ENCODE results near the gene FIS1.
"Not testable (repeated sequence)": the region's sequence is repeated elsewhere in the genome, so short reads cannot be mapped to it uniquely, and the experiment has no call there.

The FIS1 gene

DNA sequence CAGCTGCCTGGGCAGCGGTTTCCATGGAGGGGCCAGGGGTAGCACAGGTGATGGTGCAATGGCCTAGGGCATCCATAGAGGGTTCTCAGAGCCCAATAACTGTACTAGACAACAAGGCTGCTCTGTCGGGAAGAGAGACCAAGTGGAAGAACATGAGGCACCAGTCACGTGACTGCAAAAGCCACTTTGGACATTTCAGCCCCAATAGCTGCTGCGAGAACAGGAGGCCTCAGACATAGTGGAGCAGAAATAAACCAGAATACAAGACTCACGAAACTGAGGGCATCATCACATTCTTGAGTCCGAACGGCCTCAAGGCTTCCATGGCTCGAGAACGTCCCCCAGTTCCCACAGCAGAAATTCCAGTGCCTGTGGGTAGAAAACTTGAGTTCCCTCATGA lies 32.3 kb upstream of the FIS1 start:
- no peaks in the 10 kb centered on the region for H3K4me1 Mint-ChIP-seq (ENCODE audit: low read depth)
- no peak overlapping the region for H3K27ac Mint-ChIP-seq
- H3K27me3 Mint-ChIP-seq (ENCODE audit: low read depth): no peaks in the 10 kb centered on the region
- no peak for DNase-seq (ENCODE audit: low spot score)
- no peaks in the 10 kb centered on the region for H3K9me3 Mint-ChIP-seq
- no peak overlapping the region for H3K4me3 Mint-ChIP-seq
- H3K36me3 Mint-ChIP-seq (ENCODE audit: low read depth): no peaks in the 10 kb centered on the region

- no peak overlapping the region for H3K4me3 Mint-ChIP-seq
- no peaks in the 10 kb centered on the region for H3K27me3 Mint-ChIP-seq (ENCODE audit: low read depth)
- H3K4me1 Mint-ChIP-seq (ENCODE audit: low read depth): no peaks in the 10 kb centered on the region
- DNase-seq (ENCODE audit: low spot score): no peak
- H3K36me3 Mint-ChIP-seq (ENCODE audit: low read depth): no peaks in the 10 kb centered on the region
- no peaks in the 10 kb centered on the region for H3K9me3 Mint-ChIP-seq
- H3K27ac Mint-ChIP-seq: no peak overlapping the region
Measured at GRCh38 chr7:101273206-101273605, 28.3 kb upstream of the FIS1 start.

- no peaks in the 10 kb centered on the region for H3K9me3 Mint-ChIP-seq
- H3K4me1 Mint-ChIP-seq (ENCODE audit: low read depth): no peaks in the 10 kb centered on the region
- no peak overlapping the region for H3K4me3 Mint-ChIP-seq
- H3K27ac Mint-ChIP-seq: no peak overlapping the region
- no peak for DNase-seq (ENCODE audit: low spot score)
- no peaks in the 10 kb centered on the region for H3K36me3 Mint-ChIP-seq (ENCODE audit: low read depth)
- no peaks in the 10 kb centered on the region for H3K27me3 Mint-ChIP-seq (ENCODE audit: low read depth)
Measured at GRCh38 chr7:101271021-101271420, 26.1 kb upstream of the FIS1 start.

- H3K36me3 Mint-ChIP-seq (ENCODE audit: low read depth): no peaks in the 10 kb centered on the region
- H3K27me3 Mint-ChIP-seq (ENCODE audit: low read depth): no peaks in the 10 kb centered on the region
- H3K9me3 Mint-ChIP-seq: no peaks in the 10 kb centered on the region
- DNase-seq (ENCODE audit: low spot score): no peak
- no peaks in the 10 kb centered on the region for H3K4me1 Mint-ChIP-seq (ENCODE audit: low read depth)
- H3K27ac Mint-ChIP-seq: no peak overlapping the region
- no peak overlapping the region for H3K4me3 Mint-ChIP-seq
Measured at GRCh38 chr7:101269664-101270063, 24.8 kb upstream of the FIS1 start.

DNA sequence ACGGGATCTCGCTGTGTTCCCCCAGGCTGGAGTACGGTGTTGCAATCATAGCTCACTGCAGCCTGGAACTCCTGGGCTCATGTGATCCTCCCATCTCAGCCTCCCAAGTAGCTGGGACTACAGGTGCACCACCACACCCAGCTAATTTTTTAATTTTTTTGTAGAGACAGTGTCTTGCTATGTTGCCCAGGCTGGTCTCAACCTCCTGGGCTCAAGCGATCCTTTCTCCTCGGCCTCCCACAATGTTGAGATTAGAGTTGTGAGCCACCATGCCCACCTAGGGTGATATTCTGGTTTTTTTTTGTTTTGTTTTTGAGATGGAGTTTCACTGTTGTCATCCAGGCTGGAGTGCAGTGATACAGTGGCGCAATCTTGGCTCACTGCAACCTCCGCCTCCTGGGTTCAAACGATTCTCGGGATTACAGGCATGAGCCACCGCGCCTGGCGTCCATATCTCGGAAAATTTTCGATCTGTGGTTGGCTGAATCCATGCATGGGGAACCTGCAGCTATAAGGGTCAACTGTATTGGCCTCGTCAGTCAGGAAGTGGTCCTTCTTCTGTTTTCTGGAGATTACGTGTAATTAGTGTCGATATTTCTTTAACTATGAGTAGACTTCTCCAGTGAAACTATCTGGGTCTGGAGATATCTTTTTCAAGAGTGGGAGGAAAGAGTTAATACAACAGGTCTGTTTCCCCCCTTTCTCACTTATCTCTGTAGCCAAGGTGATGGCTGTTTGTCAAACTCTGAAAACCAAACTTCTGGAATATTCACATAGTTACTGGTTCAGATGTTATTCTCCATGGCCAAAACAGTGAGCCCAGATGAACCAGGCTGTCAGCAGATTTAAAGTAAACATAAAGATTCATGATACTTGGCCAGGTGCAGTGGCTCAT lies 21.0 kb upstream of the FIS1 start:
- DNase-seq (ENCODE audit: low spot score): no peak
- Mint-ChIP-seq H3K9me3 (no peaks in the 10 kb centered on the region), H3K4me1 (ENCODE audit: low read depth) (no peaks in the 10 kb centered on the region), H3K27ac (no peak overlapping the region), H3K27me3 (ENCODE audit: low read depth) (no peaks in the 10 kb centered on the region), H3K36me3 (ENCODE audit: low read depth) (no peaks in the 10 kb centered on the region), H3K4me3 (no peak overlapping the region)

- H3K4me1 Mint-ChIP-seq (ENCODE audit: low read depth); H3K4me3 Mint-ChIP-seq: not testable (repeated sequence)
Measured at GRCh38 chr7:101264102-101264706, 19.3 kb upstream of the FIS1 start.

GRCh38 chr7:101258243-101258731 lies 13.4 kb upstream of the FIS1 start:
- no peak for DNase-seq (ENCODE audit: low spot score)
- Mint-ChIP-seq H3K4me1 (ENCODE audit: low read depth) (no peaks in the 10 kb centered on the region), H3K36me3 (ENCODE audit: low read depth) (no peaks in the 10 kb centered on the region), H3K4me3 (no peak overlapping the region), H3K9me3 (no peaks in the 10 kb centered on the region), H3K27ac (no peak overlapping the region), H3K27me3 (ENCODE audit: low read depth) (peaks cover 3% of the 10 kb centered on the region)

More at GRCh38 chr7:101264102-101264706, 19.3 kb upstream of the FIS1 start:
- H3K27me3 Mint-ChIP-seq (ENCODE audit: low read depth); H3K9me3 Mint-ChIP-seq; DNase-seq (ENCODE audit: low spot score); H3K27ac Mint-ChIP-seq; H3K36me3 Mint-ChIP-seq (ENCODE audit: low read depth): not testable (repeated sequence)

GRCh38 chr7:101255796-101256195 lies 10.9 kb upstream of the FIS1 start:
- no peak overlapping the region for H3K27ac Mint-ChIP-seq
- peaks cover 3% of the 10 kb centered on the region for H3K27me3 Mint-ChIP-seq (ENCODE audit: low read depth)

GRCh38 chr7:101253199-101253598 lies 8.3 kb upstream of the FIS1 start:
- not testable (repeated sequence) for H3K27ac Mint-ChIP-seq; H3K9me3 Mint-ChIP-seq; H3K27me3 Mint-ChIP-seq (ENCODE audit: low read depth); DNase-seq (ENCODE audit: low spot score)
- Mint-ChIP-seq H3K4me3 (peak overlapping the region; percentile 52), H3K4me1 (ENCODE audit: low read depth) (peaks cover 17% of the 10 kb centered on the region), H3K36me3 (ENCODE audit: low read depth) (peaks cover 16% of the 10 kb centered on the region)

More at GRCh38 chr7:101255796-101256195, 10.9 kb upstream of the FIS1 start:
- H3K4me1 Mint-ChIP-seq (ENCODE audit: low read depth): peaks cover 10% of the 10 kb centered on the region
- no peaks in the 10 kb centered on the region for H3K9me3 Mint-ChIP-seq
- no peak overlapping the region for H3K4me3 Mint-ChIP-seq
- H3K36me3 Mint-ChIP-seq (ENCODE audit: low read depth): peaks cover 8% of the 10 kb centered on the region
- DNase-seq (ENCODE audit: low spot score): no peak

DNA sequence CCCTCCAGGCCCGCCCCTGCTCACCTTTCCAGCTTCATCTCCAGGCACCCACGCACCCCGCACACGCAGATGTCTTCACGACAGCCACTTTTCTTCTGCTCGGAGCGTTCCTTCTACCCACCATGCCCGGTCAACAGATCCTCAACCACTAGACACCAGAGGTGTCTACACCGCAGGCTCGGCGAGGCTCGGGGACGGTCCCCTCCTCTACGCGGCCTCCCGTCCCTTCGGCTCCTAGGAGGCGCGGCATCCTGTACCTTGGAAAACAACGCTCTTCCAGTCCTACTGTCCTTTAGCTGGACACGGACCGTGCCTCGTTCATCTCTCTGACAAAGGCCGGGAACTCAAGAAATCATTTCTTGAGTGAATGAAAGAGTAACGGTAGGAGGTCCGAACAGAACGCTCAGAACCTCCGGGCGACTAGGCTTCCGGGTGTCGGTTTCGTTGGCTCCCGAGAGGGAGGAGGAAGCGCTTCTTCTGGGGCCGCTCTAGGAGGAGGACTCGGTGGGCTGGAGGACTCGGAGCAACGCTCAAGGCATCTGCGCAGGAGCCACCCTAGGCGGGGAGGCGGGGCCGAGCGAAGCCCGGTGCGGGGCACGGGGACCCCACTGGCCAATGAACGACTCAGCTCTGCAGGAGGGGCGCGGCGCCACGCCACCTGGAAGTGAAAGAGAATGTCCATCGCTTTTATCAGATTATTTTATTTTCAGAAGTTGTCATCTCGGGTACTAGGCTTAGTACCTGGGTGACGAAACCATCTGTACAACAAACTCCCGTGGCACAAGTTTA lies 7.2 kb upstream of the FIS1 start:
- Mint-ChIP-seq H3K36me3 (ENCODE audit: low read depth) (peaks cover 22% of the 10 kb centered on the region), H3K9me3 (no peaks in the 10 kb centered on the region), H3K27ac (peak overlapping the region; percentile 96), H3K4me3 (peak overlapping the region; percentile 97), H3K27me3 (ENCODE audit: low read depth) (peaks cover 3% of the 10 kb centered on the region), H3K4me1 (ENCODE audit: low read depth) (peaks cover 21% of the 10 kb centered on the region)
- DNase-seq (ENCODE audit: low spot score): peak; percentile 98

- Mint-ChIP-seq H3K4me1 (ENCODE audit: low read depth) (peaks cover 28% of the 10 kb centered on the region), H3K27me3 (ENCODE audit: low read depth) (no peaks in the 10 kb centered on the region), H3K4me3 (peak overlapping the region; percentile 97), H3K9me3 (no peaks in the 10 kb centered on the region), H3K27ac (no peak overlapping the region), H3K36me3 (ENCODE audit: low read depth) (peaks cover 26% of the 10 kb centered on the region)
- no peak for DNase-seq (ENCODE audit: low spot score)
Measured at GRCh38 chr7:101250324-101250723, 5.4 kb upstream of the FIS1 start.

GRCh38 chr7:101248276-101248675 lies 3.4 kb upstream of the FIS1 start:
- DNase-seq (ENCODE audit: low spot score): no peak
- Mint-ChIP-seq H3K27ac (peak overlapping the region; percentile 43), H3K27me3 (ENCODE audit: low read depth) (no peaks in the 10 kb centered on the region), H3K4me3 (peak overlapping the region; percentile 27), H3K36me3 (ENCODE audit: low read depth) (peaks cover 32% of the 10 kb centered on the region), H3K9me3 (no peaks in the 10 kb centered on the region), H3K4me1 (ENCODE audit: low read depth) (peaks cover 37% of the 10 kb centered on the region)

- no peak for DNase-seq (ENCODE audit: low spot score)
- Mint-ChIP-seq H3K9me3 (no peaks in the 10 kb centered on the region), H3K36me3 (ENCODE audit: low read depth) (peaks cover 24% of the 10 kb centered on the region), H3K27ac (peak overlapping the region; percentile 99), H3K4me3 (peak overlapping the region; percentile 99), H3K4me1 (ENCODE audit: low read depth) (peaks cover 26% of the 10 kb centered on the region), H3K27me3 (ENCODE audit: low read depth) (no peaks in the 10 kb centered on the region)
Measured at GRCh38 chr7:101245147-101245668, 327 bp upstream of the FIS1 start.

All from T-helper 2 cell treated with Interferon-gamma antibody and Interleukin-4, amounts not matched to agents 5 μg/mL and 100 μg/mL, for 36 hours (primary cell).